ENCODE data around the gene OPALIN.
A peak's percentile ranks its signal among the peaks of the same experiment; 100 is the strongest.

Gene OPALIN

GRCh38 chr10:96371356-96371755 is 12.6 kb upstream of the OPALIN start:
- no peak for DNase-seq

- DNase-seq, result peak; percentile 39
Measured at GRCh38 chr10:96370584-96371157, 11.9 kb upstream of the OPALIN start.

GRCh38 chr10:96369890-96370583 is 11.2 kb upstream of the OPALIN start:
- DNase-seq, result peak; percentile 32

GRCh38 chr10:96368971-96369370 is 10.2 kb upstream of the OPALIN start:
- no peak for DNase-seq

- no peak for DNase-seq
Measured at GRCh38 chr10:96367470-96367869, 8.7 kb upstream of the OPALIN start.

GRCh38 chr10:96366508-96366907 is 7.7 kb upstream of the OPALIN start:
- DNase-seq, result no peak

GRCh38 chr10:96365571-96365970 is 6.8 kb upstream of the OPALIN start:
- no peak for DNase-seq

GRCh38 chr10:96360766-96361165 is 2.0 kb upstream of the OPALIN start:
- no peak for DNase-seq

- no peak for DNase-seq
Measured at GRCh38 chr10:96360331-96360730, 1.5 kb upstream of the OPALIN start.

- no peak for DNase-seq
Measured at GRCh38 chr10:96359616-96360015, 814 bp upstream of the OPALIN start.

GRCh38 chr10:96357038-96357620 is 1.7 kb downstream of the OPALIN start:
- no peak for DNase-seq

GRCh38 chr10:96352582-96352981 is 6.2 kb downstream of the OPALIN start:
- DNase-seq, result no peak

GRCh38 chr10:96352027-96352426 is 6.8 kb downstream of the OPALIN start:
- DNase-seq, result no peak

- DNase-seq, result no peak
Measured at GRCh38 chr10:96346295-96346694, 12.5 kb downstream of the OPALIN start.

GRCh38 chr10:96345222-96345621 is 13.6 kb downstream of the OPALIN start:
- no peak for DNase-seq

- DNase-seq, result no peak
Measured at GRCh38 chr10:96344178-96344577, 14.6 kb downstream of the OPALIN start.

GRCh38 chr10:96342402-96342801 is 16.4 kb downstream of the OPALIN start:
- DNase-seq, result no peak

GRCh38 chr10:96341219-96342182 is 17.3 kb downstream of the OPALIN start:
- DNase-seq, result no peak

GRCh38 chr10:96339956-96340904 is 18.6 kb downstream of the OPALIN start:
- peak; percentile 64 for DNase-seq

GRCh38 chr10:96339383-96339782 is 19.4 kb downstream of the OPALIN start:
- no peak for DNase-seq

GRCh38 chr10:96338279-96338925 is 20.4 kb downstream of the OPALIN start:
- no peak for DNase-seq

- no peak for DNase-seq
Measured at GRCh38 chr10:96337106-96337505, 21.7 kb downstream of the OPALIN start.
